ENCODE measurements around the gene TCIRG1.

DNA sequence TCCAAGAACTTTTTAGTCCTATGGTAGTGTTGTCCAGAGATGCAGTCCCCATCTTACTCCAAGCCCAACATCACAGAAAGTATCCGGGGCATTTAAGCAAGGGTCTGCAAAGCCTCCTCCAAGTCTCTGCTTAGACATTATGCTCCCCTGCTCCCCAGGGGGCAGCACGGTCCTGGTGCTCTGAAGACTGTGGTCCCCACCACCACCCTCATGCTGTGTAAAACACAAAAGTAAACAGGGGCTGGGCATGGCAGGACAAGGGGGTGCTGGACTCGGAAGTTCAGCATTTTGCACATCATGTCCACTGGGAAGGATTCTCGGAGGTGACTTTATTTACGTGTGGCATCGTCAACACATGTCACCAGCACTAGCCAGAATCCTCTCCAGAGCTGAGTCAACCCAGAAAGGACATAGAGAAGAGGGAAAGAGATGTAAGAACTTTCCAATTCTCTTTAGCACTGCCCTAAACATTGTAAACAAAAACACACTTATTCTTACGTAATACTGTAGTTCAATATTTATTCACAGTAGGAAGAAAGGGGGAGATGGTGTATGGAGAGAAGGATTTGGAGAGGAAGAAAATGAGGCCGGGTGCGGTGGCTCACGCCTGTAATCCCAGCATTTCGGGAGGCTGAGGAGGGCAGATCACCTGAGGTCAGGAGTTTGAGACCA, 37.7 kb downstream of the TCIRG1 start:
- no peak for TF ChIP-seq TAF1 (IDR thresholded peaks at IDR 0.05; ENCODE audit: low read depth, low read length)
- TF ChIP-seq PAX5 (IDR thresholded peaks at IDR 0.05; ENCODE audit: insufficient read depth, low read length, severe bottlenecking): no peak
- no peak for TF ChIP-seq POLR2AphosphoS5 (IDR thresholded peaks at IDR 0.05; ENCODE audit: low read depth, low read length)
- TF ChIP-seq POLR2A (IDR thresholded peaks at IDR 0.05; ENCODE audit: low read depth, low read length): no peak

All from GM12891 (cell line).